Prostate gland (tissue), 2 donors: Measurements from ENCODE around the gene SPAST.

Experiments
- CTCF ChIP-seq, 4 experiments: fragments of 200-600 bp in 2 of 4; fragments of 450-650 bp in 2 of 4; sonication (generic) in 2 of 4; IDR thresholded peaks; 1 replicate in 3 of 4; 2 replicates in 1 of 4; pipeline ENCODE4 v1.5.1; 2016 to 2019; ENCODE audit warnings: antibody characterized with exemption in 4 of 4, mild to moderate bottlenecking in 2 of 4, moderate library complexity in 2 of 4
- POLR2AphosphoS5 ChIP-seq: sonication (generic); formaldehyde crosslinking; IDR thresholded peaks from one replicate; pipeline ENCODE4 v1.6.1; 2017; ENCODE audit warnings: antibody characterized with exemption

GRCh38 chr2:32064021-32064601 lies 755 bp downstream of the SPAST start:
- TF ChIP-seq CTCF (IDR thresholded peaks at IDR 0.05), result no peak
- peak; percentile 11 for TF ChIP-seq POLR2AphosphoS5
